DLD1 (cell line): ENCODE data around the gene ZBTB43.
"Not testable (repeated sequence)": the region's sequence is repeated elsewhere in the genome, so short reads cannot be mapped to it uniquely, and the experiment has no call there.

Source experiments
- in situ Hi-C: cut with HindIII; loops from 2 replicates; pipeline ENCODE4 v1.10.0; 2017; ENCODE audit warnings: low sequenced_read_pairs

Gene ZBTB43

GRCh38 chr9:126822873-126823272, 18.0 kb downstream of the ZBTB43 start:
- in situ Hi-C loops, result no loop called here

GRCh38 chr9:126824052-126824451, 19.2 kb downstream of the ZBTB43 start:
- in situ Hi-C loops, result not testable (repeated sequence)

GRCh38 chr9:126827227-126827626, 22.4 kb downstream of the ZBTB43 start:
- in situ Hi-C loops, result no loop called here

GRCh38 chr9:126829035-126829434, 24.2 kb downstream of the ZBTB43 start:
- in situ Hi-C loops, result no loop called here

GRCh38 chr9:126830827-126831226, 26.0 kb downstream of the ZBTB43 start:
- in situ Hi-C loops, result no loop called here

GRCh38 chr9:126832440-126832839, 27.6 kb downstream of the ZBTB43 start:
- in situ Hi-C loops, result no loop called here

GRCh38 chr9:126833020-126833419, 28.2 kb downstream of the ZBTB43 start:
- in situ Hi-C loops, result no loop called here

- in situ Hi-C loops, result no loop called here
Observed at GRCh38 chr9:126833710-126834345, 29.0 kb downstream of the ZBTB43 start.

GRCh38 chr9:126834672-126835071, 29.8 kb downstream of the ZBTB43 start:
- in situ Hi-C loops, result no loop called here

- in situ Hi-C loops, result no loop called here
Observed at GRCh38 chr9:126836216-126836615, 31.4 kb downstream of the ZBTB43 start.

- in situ Hi-C loops, result no loop called here
Observed at GRCh38 chr9:126838055-126838811, 33.4 kb downstream of the ZBTB43 start.

- in situ Hi-C loops, result no loop called here
Observed at GRCh38 chr9:126838895-126839294, 34.1 kb downstream of the ZBTB43 start.

- in situ Hi-C loops, result no loop called here
Observed at GRCh38 chr9:126839301-126839700, 34.5 kb downstream of the ZBTB43 start.

- in situ Hi-C loops, result no loop called here
Observed at GRCh38 chr9:126842220-126842842, 37.5 kb downstream of the ZBTB43 start.

- in situ Hi-C loops, result no loop called here
Observed at GRCh38 chr9:126842977-126843799, 38.3 kb downstream of the ZBTB43 start.

- in situ Hi-C loops, result no loop called here
Observed at GRCh38 chr9:126844085-126844484, 39.2 kb downstream of the ZBTB43 start.

- in situ Hi-C loops, result no loop called here
Observed at GRCh38 chr9:126847051-126847450, 42.2 kb downstream of the ZBTB43 start.

GRCh38 chr9:126849591-126850225, 44.9 kb downstream of the ZBTB43 start:
- in situ Hi-C loops, result no loop called here

- in situ Hi-C loops, result no loop called here
Observed at GRCh38 chr9:126851286-126851880, 46.5 kb downstream of the ZBTB43 start.

GRCh38 chr9:126852086-126852688, 47.3 kb downstream of the ZBTB43 start:
- in situ Hi-C loops, result no loop called here
